Erythroblast (primary cell): Measurements from ENCODE around the gene TSPAN3.

Source experiments
- GATA1 ChIP-seq: IDR thresholded peaks from 2 replicates; pipeline ENCODE4 v1.6.1; 2011; ENCODE audit warnings: low read depth, mild to moderate bottlenecking, control low read depth, low read length, moderate library complexity
- POLR2A ChIP-seq: IDR thresholded peaks from 2 replicates; pipeline ENCODE4 v1.6.1; 2011; ENCODE audit warnings: mild to moderate bottlenecking, low read length

DNA sequence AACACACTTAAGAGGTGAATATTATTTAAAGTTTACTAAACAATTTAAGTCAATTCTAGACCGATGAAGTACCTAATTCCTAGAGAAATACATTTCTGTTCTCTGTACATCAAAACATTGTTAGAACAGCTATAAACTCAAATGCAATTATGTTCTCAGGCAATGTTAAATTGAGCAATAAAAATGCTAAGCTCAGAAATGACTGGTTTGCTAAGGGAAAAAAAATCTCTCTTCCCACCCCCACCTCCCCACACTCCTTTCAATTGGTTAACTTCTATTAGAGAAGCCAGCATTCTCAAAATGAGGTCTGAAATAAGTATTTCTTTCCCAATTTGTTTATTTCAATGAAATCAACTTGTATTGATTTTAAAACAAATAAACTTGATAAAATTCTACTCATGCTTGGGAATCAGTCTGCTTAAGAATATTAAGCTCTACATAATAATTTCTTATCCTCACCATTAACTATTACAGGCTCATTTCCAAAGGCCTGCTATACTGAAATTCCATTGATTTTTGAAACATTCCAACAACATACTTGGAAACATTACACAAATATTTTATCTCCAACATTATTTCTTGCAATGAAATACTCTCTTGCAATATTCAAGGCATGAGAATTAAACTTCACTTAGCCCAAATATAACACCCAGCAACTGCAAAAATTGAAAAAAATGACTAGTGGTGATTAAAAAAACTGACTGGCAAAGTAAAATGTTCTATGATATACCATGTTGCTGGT lies 22.6 kb downstream of the TSPAN3 start:
- TF ChIP-seq POLR2A (no peak), GATA1 (no peak)
